Gastroesophageal sphincter (tissue), 3 donors: ENCODE measurements around the gene CHST11.

Experiments
- EP300 ChIP-seq: sonication (generic); formaldehyde crosslinking; IDR thresholded peaks from one replicate; pipeline ENCODE4 v1.6.1; 2017; ENCODE audit warnings: antibody characterized with exemption, mild to moderate bottlenecking
- POLR2A ChIP-seq, 2 donors: fragments of 450-650 bp; IDR thresholded peaks; one replicate each; pipeline ENCODE4 v1.6.1; 2017; ENCODE audit warnings: antibody characterized with exemption in 2 of 2, mild to moderate bottlenecking in 2 of 2, moderate library complexity in 1 of 2
- TF ChIP-seq, protein P1 (sequence below), 4 experiments: fragments of 200-600 bp in 2 of 4; fragments of 450-650 bp in 2 of 4; sonication (generic) in 1 of 4; IDR thresholded peaks; one replicate each; pipeline ENCODE4 v1.5.1; 2017 to 2019; ENCODE audit warnings: antibody characterized with exemption in 4 of 4, mild to moderate bottlenecking in 2 of 4, moderate library complexity in 2 of 4

DNA sequence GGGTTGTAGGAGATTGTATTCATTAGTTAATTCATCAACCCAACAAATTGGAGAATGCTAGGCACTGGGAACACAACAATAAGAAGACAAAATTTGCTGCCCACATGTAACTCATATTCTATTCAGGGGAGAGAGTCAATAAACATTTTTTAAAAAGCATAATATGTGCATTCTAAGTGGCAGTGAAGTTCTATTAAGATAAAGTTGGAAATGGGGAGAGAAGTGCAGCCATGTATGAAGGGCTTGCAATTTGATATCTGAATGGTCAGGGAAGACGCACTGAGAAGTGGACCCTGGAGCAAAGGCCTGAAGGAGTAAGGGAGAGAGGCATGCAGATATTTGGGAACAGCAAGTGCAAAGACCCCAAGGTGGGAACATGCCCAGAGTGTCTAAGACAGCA is 40.2 kb upstream of the CHST11 start:
- TF ChIP-seq, protein P1, sequence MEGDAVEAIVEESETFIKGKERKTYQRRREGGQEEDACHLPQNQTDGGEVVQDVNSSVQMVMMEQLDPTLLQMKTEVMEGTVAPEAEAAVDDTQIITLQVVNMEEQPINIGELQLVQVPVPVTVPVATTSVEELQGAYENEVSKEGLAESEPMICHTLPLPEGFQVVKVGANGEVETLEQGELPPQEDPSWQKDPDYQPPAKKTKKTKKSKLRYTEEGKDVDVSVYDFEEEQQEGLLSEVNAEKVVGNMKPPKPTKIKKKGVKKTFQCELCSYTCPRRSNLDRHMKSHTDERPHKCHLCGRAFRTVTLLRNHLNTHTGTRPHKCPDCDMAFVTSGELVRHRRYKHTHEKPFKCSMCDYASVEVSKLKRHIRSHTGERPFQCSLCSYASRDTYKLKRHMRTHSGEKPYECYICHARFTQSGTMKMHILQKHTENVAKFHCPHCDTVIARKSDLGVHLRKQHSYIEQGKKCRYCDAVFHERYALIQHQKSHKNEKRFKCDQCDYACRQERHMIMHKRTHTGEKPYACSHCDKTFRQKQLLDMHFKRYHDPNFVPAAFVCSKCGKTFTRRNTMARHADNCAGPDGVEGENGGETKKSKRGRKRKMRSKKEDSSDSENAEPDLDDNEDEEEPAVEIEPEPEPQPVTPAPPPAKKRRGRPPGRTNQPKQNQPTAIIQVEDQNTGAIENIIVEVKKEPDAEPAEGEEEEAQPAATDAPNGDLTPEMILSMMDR (IDR thresholded peaks at IDR 0.05) = no peak
- no peak for TF ChIP-seq POLR2A (IDR thresholded peaks at IDR 0.05)
- no peak for TF ChIP-seq EP300
